Stimulated activated CD4-positive, alpha-beta T cell treated with anti-CD3 and anti-CD28 coated beads, TNF-alpha, amount 100 ng/mL, for 24 hours (primary cell): Measurements from ENCODE around the gene PTGES2.
"Not testable (repeated sequence)": the region's sequence is repeated elsewhere in the genome, so short reads cannot be mapped to it uniquely, and the experiment has no call there.

ENCODE experiments used
- DNase-seq, 3 experiments: peaks; one replicate each; pipeline ENCODE4 v3.0.0-alpha.2; 2020; ENCODE audit warnings: low read depth in 3 of 3

The PTGES2 gene

GRCh38 chr9:128088253-128088945 is 39.1 kb downstream of the PTGES2 start:
- DNase-seq, result no peak

GRCh38 chr9:128087262-128087661 is 40.3 kb downstream of the PTGES2 start:
- no peak for DNase-seq

GRCh38 chr9:128085943-128086342 is 41.6 kb downstream of the PTGES2 start:
- no peak for DNase-seq

- DNase-seq, result no peak
Measured at GRCh38 chr9:128084746-128085145, 42.8 kb downstream of the PTGES2 start.

GRCh38 chr9:128082151-128082550 is 45.4 kb downstream of the PTGES2 start:
- DNase-seq, result no peak

GRCh38 chr9:128081056-128081455 is 46.5 kb downstream of the PTGES2 start:
- no peak for DNase-seq

- DNase-seq, result no peak
Measured at GRCh38 chr9:128080206-128080605, 47.3 kb downstream of the PTGES2 start.

GRCh38 chr9:128078504-128079434 is 48.8 kb downstream of the PTGES2 start:
- no peak for DNase-seq

- no peak for DNase-seq
Measured at GRCh38 chr9:128077847-128078503, 49.6 kb downstream of the PTGES2 start.

GRCh38 chr9:128073253-128073886 is 54.2 kb downstream of the PTGES2 start:
- no peak for DNase-seq

- DNase-seq, result peak in 2 of 3 experiments; percentile 28 to 45
Measured at GRCh38 chr9:128072144-128073021, 55.1 kb downstream of the PTGES2 start.

GRCh38 chr9:128071475-128071874 is 56.1 kb downstream of the PTGES2 start:
- not testable (repeated sequence) for DNase-seq

- DNase-seq, result no peak
Measured at GRCh38 chr9:128070874-128071273, 56.7 kb downstream of the PTGES2 start.
